ENCODE data around the gene CDH20. TPM values are rescaled to one million over a fixed set of nuclear protein-coding genes. Genes with fewer than 3 reads are reported as not detected.

CDH20 gene
- total and polyA plus RNA-seq, 2 of the 13 experiments (the other 11 are each of a cell fraction or from before 2014, with no cell fraction given): not detected

GRCh38 chr18:61352059-61352458, 18.8 kb downstream of the CDH20 start:
- POLR2A ChIA-PET: no interaction called here

DNA sequence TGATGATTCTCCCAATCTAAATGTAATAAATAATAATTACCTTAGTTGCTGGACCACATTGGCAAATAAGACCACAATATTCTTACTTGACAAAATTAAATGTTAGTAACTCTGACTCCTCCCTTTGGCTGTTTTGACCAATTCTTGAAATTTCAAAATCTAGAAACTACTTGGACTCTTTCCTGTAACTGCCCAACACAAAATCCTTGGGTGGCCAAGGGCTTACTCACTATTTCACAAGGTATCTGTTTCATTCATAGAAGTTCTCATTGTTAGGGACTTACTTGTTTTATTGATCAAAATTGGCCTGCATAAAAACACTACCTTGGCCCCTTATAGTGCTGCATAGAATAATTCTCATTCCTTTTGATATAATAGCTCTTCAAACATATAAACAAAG, 19.4 kb downstream of the CDH20 start:
- Histone ChIP-seq H3K9ac (ENCODE audit: insufficient read depth, low read depth, low read length) (no peak overlapping the region), H3K36me3 (replicated peaks in 1 of 2; ENCODE audit: control insufficient read depth in 1 of 2, insufficient read depth in 2 of 2, low read length in 2 of 2) (no peaks in the 10 kb centered on the region), H3K4me1 (ENCODE audit: insufficient read depth, low read length) (no peaks in the 10 kb centered on the region), H2AFZ (ENCODE audit: low read length) (no peak overlapping the region), H3K4me3 (replicated peaks in 1 of 3; ENCODE audit: insufficient read depth in 1 of 3, low read depth in 2 of 3, low read length in 3 of 3) (no peak overlapping the region), H3K9me3 (ENCODE audit: low read length) (no peaks in the 10 kb centered on the region), H3K79me2 (ENCODE audit: insufficient read depth, low read length) (no peaks in the 10 kb centered on the region), H4K20me1 (ENCODE audit: insufficient read depth, low read length) (no peaks in the 10 kb centered on the region), H3K4me2 (ENCODE audit: low read depth, low read length) (no peak overlapping the region), H3K27ac (ENCODE audit: extremely low read length, insufficient read depth, low read length) (no peak overlapping the region), H3K27me3 (ENCODE audit: control insufficient read depth in 1 of 2, insufficient read depth in 2 of 2, low read length in 2 of 2) (no peaks in the 10 kb centered on the region; a peak in 1 of 5 replicates)
- FAIRE-seq (no peak), ATAC-seq (no peak), DNase-seq (ENCODE audit: low spot score) (no peak)
- intact Hi-C loops (cut with micrococcal nuclease; ENCODE audit: unreplicated experiment): no loop called here
- in situ Hi-C loops (cut with HindIII; ENCODE audit: extremely low pct_ligation_motif_present, low pct_unique_long_range_greater_than_20kb): no loop called here
- BruUV-seq (replicated peaks): no TSS peak
- ChIA-PET CTCF (ENCODE audit: low intra/inter-chr PET ratio, low total read pairs) (no interaction called here), POLR2A (no interaction called here)
- TF ChIP-seq NFIB (CRISPR knock-in tag; IDR thresholded peaks at IDR 0.05; ENCODE audit: borderline replicate concordance): no peak
- TF ChIP-seq, protein P1, sequence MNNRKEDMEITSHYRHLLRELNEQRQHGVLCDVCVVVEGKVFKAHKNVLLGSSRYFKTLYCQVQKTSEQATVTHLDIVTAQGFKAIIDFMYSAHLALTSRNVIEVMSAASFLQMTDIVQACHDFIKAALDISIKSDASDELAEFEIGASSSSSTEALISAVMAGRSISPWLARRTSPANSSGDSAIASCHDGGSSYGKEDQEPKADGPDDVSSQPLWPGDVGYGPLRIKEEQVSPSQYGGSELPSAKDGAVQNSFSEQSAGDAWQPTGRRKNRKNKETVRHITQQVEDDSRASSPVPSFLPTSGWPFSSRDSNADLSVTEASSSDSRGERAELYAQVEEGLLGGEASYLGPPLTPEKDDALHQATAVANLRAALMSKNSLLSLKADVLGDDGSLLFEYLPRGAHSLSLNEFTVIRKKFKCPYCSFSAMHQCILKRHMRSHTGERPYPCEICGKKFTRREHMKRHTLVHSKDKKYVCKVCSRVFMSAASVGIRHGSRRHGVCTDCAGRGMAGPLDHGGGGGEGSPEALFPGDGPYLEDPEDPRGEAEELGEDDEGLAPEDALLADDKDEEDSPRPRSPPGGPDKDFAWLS (CRISPR knock-in tag; IDR thresholded peaks at IDR 0.05; ENCODE audit: borderline replicate concordance): no peak
- no peak for TF ChIP-seq ZSCAN12 (CRISPR knock-in tag; IDR thresholded peaks at IDR 0.05)
- no peak for TF ChIP-seq ZNF20 (CRISPR knock-in tag; IDR thresholded peaks at IDR 0.05)
- TF ChIP-seq YY1 (IDR thresholded peaks at IDR 0.05; ENCODE audit: insufficient read depth, insufficient replicate concordance, low read depth, low read length): no peak
- TF ChIP-seq ZNF251 (CRISPR knock-in tag; IDR thresholded peaks at IDR 0.05): no peak
- no peak for TF ChIP-seq GLMP (CRISPR knock-in tag; IDR thresholded peaks at IDR 0.05; ENCODE audit: borderline replicate concordance)
- no peak for TF ChIP-seq ZNF790 (CRISPR knock-in tag; IDR thresholded peaks at IDR 0.05; ENCODE audit: borderline replicate concordance)
- no peak for TF ChIP-seq ZSCAN20 (CRISPR knock-in tag; IDR thresholded peaks at IDR 0.05; ENCODE audit: borderline replicate concordance)
- TF ChIP-seq ZNF253 (CRISPR knock-in tag; IDR thresholded peaks at IDR 0.05; ENCODE audit: borderline replicate concordance): no peak

More at GRCh38 chr18:61352059-61352458, 18.8 kb downstream of the CDH20 start:
- Histone ChIP-seq H3K4me1 (ENCODE audit: insufficient read depth, low read length) (no peaks in the 10 kb centered on the region), H3K36me3 (replicated peaks in 1 of 2; ENCODE audit: control insufficient read depth in 1 of 2, insufficient read depth in 2 of 2, low read length in 2 of 2) (no peaks in the 10 kb centered on the region), H3K27ac (ENCODE audit: extremely low read length, insufficient read depth, low read length) (no peak overlapping the region), H2AFZ (ENCODE audit: low read length) (no peak overlapping the region), H4K20me1 (ENCODE audit: insufficient read depth, low read length) (no peaks in the 10 kb centered on the region), H3K27me3 (ENCODE audit: control insufficient read depth in 1 of 2, insufficient read depth in 2 of 2, low read length in 2 of 2) (no peaks in the 10 kb centered on the region; a peak in 1 of 5 replicates), H3K9me3 (ENCODE audit: low read length) (no peaks in the 10 kb centered on the region), H3K4me3 (replicated peaks in 1 of 3; ENCODE audit: insufficient read depth in 1 of 3, low read depth in 2 of 3, low read length in 3 of 3) (no peak overlapping the region), H3K4me2 (ENCODE audit: low read depth, low read length) (no peak overlapping the region), H3K9ac (ENCODE audit: insufficient read depth, low read depth, low read length) (no peak overlapping the region), H3K79me2 (ENCODE audit: insufficient read depth, low read length) (no peaks in the 10 kb centered on the region)
- intact Hi-C loops (cut with micrococcal nuclease; ENCODE audit: unreplicated experiment) (no loop called here), in situ Hi-C loops (cut with HindIII; ENCODE audit: extremely low pct_ligation_motif_present, low pct_unique_long_range_greater_than_20kb) (no loop called here)
- ATAC-seq (no peak), FAIRE-seq (no peak), DNase-seq (ENCODE audit: low spot score) (no peak)
- no TSS peak for BruUV-seq (replicated peaks)
- TF ChIP-seq ZMYM3 (CRISPR knock-in tag; IDR thresholded peaks at IDR 0.05): no peak
- 0% methylated on average over 1 of the region's 1 CpG for WGBS (ENCODE audit: low lambda C conversion rate)
- CTCF ChIA-PET (ENCODE audit: low intra/inter-chr PET ratio, low total read pairs): no interaction called here
